ENCODE measurements around the gene ARID1A.

DNA sequence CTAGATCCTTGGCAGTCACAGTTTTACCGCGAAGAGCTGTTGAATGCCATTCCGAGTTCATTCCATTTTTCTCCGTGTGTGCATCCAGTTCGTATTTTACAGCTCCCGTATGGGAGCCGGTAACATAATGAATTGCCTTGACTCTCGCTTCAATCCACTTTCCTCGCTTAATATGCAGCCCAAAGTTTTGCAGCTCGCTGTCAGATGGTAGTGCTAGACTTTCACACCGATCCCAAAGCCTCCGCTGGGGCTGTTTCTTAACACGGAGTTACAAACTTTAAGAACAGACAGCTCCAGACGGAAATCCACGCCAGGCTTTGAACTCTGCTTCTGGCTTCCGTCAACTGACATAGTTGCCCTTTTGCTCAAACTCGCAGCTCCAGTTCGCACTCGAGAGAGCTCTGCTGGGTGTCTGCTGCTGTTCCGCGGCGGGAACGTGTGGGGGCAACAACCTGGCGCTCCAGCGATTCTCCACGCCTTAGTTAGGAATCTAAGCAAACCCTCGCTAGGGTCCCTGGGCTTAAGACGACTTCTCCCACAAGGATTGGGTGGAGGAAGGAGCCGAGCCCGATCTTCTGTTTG lies 3.5 kb upstream of the ARID1A start:
- TF ChIP-seq, protein P1, sequence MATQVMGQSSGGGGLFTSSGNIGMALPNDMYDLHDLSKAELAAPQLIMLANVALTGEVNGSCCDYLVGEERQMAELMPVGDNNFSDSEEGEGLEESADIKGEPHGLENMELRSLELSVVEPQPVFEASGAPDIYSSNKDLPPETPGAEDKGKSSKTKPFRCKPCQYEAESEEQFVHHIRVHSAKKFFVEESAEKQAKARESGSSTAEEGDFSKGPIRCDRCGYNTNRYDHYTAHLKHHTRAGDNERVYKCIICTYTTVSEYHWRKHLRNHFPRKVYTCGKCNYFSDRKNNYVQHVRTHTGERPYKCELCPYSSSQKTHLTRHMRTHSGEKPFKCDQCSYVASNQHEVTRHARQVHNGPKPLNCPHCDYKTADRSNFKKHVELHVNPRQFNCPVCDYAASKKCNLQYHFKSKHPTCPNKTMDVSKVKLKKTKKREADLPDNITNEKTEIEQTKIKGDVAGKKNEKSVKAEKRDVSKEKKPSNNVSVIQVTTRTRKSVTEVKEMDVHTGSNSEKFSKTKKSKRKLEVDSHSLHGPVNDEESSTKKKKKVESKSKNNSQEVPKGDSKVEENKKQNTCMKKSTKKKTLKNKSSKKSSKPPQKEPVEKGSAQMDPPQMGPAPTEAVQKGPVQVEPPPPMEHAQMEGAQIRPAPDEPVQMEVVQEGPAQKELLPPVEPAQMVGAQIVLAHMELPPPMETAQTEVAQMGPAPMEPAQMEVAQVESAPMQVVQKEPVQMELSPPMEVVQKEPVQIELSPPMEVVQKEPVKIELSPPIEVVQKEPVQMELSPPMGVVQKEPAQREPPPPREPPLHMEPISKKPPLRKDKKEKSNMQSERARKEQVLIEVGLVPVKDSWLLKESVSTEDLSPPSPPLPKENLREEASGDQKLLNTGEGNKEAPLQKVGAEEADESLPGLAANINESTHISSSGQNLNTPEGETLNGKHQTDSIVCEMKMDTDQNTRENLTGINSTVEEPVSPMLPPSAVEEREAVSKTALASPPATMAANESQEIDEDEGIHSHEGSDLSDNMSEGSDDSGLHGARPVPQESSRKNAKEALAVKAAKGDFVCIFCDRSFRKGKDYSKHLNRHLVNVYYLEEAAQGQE (IDR thresholded peaks at IDR 0.05; ENCODE audit: insufficient read depth in 1 of 2, low read depth in 2 of 2, low read length in 2 of 2): no peak; a peak in 1 of 4 replicates
- TF ChIP-seq FOXP2 (optimal IDR thresholded peaks at IDR 0.05; ENCODE audit: borderline replicate concordance, extremely low read depth, extremely low read length, insufficient read depth): no peak

All from PFSK-1 (cell line).